Measurements from ENCODE around the gene PLCD1. TPM values are rescaled to one million over a fixed set of nuclear protein-coding genes. Genes with fewer than 3 reads are reported as not detected.
"Not testable (repeated sequence)": the region's sequence is repeated elsewhere in the genome, so short reads cannot be mapped to it uniquely, and the experiment has no call there.

PLCD1 gene
- polyA plus RNA-seq, 3 donors: 17.7 to 24.0 (median 21.4) TPM

DNA sequence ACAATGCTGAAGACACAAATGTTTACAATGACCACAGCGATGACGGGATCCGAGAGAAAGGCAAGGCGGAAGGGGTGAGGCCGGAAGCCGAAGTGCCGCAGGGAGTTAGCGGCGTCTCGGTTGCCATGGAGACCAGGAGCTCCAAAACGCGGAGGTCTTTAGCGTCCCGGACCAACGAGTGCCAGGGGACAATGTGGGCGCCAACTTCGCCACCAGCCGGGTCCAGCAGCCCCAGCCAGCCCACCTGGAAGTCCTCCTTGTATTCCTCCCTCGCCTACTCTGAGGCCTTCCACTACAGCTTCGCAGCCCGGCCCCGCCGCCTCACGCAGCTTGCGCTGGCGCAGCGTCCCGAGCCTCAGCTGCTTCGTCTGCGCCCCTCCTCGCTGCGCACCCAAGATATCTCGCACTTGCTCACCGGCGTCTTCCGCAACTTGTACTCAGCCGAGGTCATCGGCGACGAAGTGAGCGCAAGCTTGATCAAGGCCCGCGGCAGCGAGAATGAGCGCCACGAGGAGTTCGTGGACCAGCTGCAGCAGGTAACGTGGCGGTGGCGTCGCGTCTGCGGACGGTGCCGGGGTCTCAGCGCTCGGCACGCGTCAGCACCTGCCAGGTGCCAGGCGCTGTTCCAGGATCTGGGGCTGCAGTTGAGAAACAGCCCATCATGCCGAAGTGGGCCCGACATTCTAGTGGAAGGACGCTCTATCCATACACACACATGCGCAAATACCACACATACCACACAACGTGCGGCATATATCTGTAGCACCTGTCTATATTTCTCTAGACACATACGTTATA lies 9.9 kb upstream of the PLCD1 start, which contains the start of gene DLEC1:
Gene DLEC1 (plus strand): TSS at position 108 of the 798 bp plus-strand sequence. CDS start 18 bp downstream, at position 126.
- peak; percentile 70 for DNase-seq

GRCh38 chr3:38038447-38038911 lies 9.0 kb upstream of the PLCD1 start:
- no peak for DNase-seq

DNA sequence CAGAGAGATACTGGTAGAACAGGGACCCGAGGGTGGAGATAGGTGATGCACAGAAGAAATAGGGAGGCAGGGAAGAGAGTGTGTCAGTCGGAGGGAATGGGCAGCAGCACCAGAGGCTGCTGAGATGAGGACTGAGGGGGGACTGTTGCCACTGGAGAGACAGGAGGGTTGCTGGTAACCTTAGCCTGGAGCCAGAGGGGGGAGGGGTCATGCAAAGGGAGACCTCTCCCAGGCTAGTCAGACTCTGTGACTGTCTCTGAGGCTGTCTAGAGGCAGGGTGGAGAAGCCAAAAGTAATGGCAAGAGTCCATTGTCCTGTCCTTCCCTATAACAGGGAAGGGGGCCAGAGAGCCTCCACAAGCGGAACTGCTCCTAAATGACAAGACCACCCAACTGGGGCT lies 7.5 kb upstream of the PLCD1 start:
- no peak for DNase-seq

- DNase-seq: no peak
These were observed 6.8 kb upstream of the PLCD1 start for GRCh38 chr3:38036286-38036685.

- not testable (repeated sequence) for DNase-seq
These were observed 4.9 kb upstream of the PLCD1 start for GRCh38 chr3:38034335-38034734.

- not testable (repeated sequence) for DNase-seq
These were observed 4.1 kb upstream of the PLCD1 start for GRCh38 chr3:38033586-38033985.

DNA sequence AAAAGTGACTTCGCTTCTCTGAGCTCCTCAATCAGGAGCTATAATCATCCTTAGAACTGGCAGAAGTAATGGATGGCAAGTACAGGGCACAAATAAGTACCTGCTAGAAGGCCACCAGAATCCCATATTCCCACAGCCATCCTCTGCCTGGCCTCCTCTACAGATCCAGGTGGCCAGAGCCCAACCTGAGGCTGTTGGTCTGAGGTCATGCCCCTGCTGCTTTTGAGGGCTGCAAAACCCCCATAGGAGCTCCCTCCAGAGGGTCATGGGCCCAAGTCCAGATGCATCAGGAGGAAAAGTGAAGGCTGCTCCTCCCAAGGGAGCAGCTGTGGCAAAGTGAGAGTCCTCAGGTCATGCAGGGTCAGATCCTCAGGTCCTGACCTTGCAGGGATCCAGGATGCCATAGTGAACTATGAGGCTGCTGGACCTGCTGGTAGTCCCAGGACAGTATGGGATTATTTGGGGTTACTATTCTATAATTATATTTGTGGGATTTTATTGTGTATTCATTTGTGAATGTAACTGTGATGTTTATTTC lies 3.0 kb upstream of the PLCD1 start:
- DNase-seq: no peak

DNA sequence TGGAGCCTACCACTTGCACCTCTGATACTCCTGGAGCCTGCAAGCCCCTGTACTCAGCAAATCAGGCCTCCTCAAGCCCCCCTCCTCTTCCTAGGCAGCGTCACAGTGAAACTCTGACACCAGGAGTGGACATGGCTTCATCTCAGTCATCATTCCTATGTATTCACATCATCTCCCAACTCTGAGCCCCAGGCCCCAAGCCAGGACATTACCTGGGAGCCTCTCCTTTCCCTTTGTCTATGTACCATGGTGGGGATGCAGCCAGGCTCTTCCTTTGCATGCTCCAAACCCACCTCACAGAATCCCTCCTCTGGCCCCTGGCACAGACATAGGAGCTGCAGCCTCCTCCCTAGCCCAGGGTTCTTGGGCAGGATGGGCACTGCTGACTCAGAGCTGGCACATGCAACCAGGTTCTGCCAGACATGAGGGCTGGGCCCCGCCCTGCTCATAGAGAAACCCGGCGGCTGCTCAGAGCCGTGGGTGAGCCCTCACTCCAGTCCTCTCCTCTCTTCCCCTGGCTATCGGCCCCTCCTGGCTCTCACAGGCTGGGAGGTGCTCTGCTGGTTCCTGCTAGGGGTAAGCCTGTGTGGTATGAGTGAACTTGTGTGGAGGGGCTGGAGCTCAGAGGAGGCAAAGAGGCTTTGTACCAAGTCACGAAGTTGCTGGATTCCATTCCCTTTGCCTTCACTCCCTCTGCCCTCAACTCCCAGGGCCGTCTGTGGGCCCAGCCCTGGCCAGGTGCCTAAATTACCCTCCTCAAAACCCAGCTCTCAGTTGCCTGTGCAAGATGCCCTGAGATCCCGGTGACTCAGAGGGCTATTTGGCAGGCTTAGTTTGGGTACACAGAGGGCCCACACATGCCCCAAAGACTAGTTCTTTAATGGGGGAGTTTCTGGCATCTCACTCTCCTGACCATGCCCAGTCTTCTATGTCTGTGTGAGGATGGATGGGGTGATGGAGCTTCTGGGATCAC lies 1.9 kb upstream of the PLCD1 start:
- no peak for DNase-seq

- DNase-seq: no peak
These were observed 932 bp upstream of the PLCD1 start for GRCh38 chr3:38030126-38031021.

GRCh38 chr3:38028621-38029361 lies 651 bp downstream of the PLCD1 start:
- no peak for DNase-seq

GRCh38 chr3:38027466-38028465 lies 1.7 kb downstream of the PLCD1 start:
- DNase-seq: no peak

DNA sequence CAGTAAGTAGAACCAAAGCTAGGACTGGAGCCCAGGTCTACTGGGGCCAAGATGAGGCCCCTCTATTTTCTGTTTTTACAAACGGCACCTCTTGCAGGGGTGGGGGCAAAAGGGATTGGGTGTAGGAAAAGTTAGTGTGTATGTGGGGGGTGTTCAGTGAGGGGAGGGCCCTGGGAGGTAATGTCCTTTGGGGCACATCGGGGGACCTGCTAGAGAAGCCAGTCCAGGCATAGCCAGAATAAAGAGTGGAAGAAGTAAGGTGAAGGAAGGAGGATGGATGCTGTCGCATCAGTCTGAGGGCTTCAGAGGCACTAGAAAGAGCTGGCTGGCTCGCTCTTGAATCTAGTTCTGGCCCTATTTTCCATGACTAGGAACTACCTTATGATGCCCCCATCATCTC lies 2.6 kb downstream of the PLCD1 start:
- no peak for DNase-seq

DNA sequence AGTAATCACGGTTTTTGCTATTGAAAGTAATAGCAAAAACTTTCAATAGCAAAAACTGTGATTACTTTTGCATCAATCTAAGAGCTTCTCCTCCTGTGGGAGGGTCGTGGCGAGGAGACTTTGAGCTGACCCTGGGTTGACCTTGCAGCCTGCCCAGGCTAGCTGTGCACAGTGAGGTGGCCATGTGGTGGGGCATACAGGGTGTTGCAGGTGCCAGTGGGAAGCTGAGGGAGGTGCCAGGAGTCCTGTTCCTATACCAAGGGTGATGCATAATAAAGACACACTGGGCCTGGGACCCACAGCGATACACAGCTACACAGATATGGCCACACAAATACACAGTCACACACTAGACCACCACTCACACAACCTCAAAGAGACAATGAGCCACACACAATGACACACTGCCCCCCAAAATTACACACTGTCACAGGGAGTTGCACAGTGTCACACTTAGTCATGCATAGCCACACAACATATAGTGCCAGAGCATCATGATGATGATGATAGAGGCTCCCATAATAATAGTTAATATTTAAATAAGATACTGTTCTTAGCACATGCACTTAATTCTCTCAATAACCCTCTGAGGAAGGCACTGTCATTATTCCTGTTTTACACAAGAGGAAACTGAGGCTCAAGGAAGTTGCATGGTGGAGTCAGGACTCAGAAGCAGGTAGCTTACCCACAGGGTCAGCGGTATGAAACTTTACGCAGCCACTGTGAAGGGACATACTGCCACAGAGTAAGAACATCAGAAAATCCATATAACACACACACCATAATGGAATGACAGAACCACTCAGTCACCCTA lies 6.3 kb downstream of the PLCD1 start:
- no peak for DNase-seq

- DNase-seq: no peak
These were observed 7.1 kb downstream of the PLCD1 start for GRCh38 chr3:38022301-38022700.

DNA sequence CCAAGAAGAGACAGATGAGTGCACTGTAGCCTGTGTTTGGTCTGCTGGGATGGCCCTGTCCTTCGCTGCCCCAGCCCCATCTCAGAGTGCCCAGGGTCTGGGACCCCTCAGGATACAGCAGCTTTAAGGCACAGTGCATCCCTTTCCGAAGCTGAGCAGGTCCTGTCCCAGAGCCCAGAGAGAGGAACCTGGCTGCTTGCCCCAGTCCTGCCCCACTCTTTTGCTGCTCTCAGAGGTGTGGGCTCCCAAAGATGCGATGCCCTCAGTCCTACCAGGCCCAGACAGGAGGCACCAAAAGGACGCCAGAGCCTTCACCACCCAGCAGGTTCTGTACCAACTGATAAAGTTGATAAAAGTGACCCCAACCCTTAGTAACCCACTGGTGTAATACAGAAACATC lies 8.2 kb downstream of the PLCD1 start:
- DNase-seq: no peak

DNA sequence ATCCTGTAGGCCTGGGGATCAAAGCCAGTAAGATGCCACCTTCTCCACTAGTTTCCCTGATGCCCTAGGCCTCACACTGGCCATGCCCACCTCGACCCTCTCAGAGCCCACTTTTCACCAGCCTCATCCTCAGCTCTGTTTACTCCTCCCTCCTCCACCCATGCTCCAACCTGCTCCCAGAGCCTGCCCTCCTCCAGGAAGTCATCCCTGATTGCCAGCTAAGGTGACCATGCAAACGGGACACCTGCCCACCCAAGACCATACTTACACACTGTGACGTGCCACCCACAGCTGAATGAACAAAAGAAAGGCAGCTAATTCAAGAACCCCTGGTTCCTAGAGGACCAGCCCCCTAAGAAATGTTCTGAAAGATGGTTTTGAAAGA lies 9.1 kb downstream of the PLCD1 start:
- no peak for DNase-seq

GRCh38 chr3:38019658-38020341 lies 9.6 kb downstream of the PLCD1 start:
- DNase-seq: no peak
